Tibial nerve (tissue), 3 donors: ENCODE data around the gene GNAI2.

Source experiments
- CTCF ChIP-seq, 5 experiments: fragments of 200-600 bp in 3 of 5; fragments of 450-650 bp in 2 of 5; sonication (generic) in 3 of 5; IDR thresholded peaks; one replicate each; pipeline ENCODE4 v1.5.1; 2016 to 2019; ENCODE audit warnings: antibody characterized with exemption in 5 of 5, mild to moderate bottlenecking in 3 of 5, moderate library complexity in 2 of 5
- POLR2A ChIP-seq, 2 donors: fragments of 450-650 bp; IDR thresholded peaks; one replicate each; pipeline ENCODE4 v1.6.1; 2017; ENCODE audit warnings: antibody characterized with exemption in 2 of 2, mild to moderate bottlenecking in 2 of 2, moderate library complexity in 2 of 2

- TF ChIP-seq CTCF (IDR thresholded peaks at IDR 0.05): no peak
- peak in 1 of 2 donors; percentile 23 for TF ChIP-seq POLR2A (IDR thresholded peaks at IDR 0.05)
These were observed 31.1 kb upstream of the GNAI2 start, which contains the start of gene SLC38A3 for GRCh38 chr3:50204804-50205412.
